GM12878 (cell line): ENCODE results near the gene C1QTNF7. TPM values are rescaled to one million over a fixed set of nuclear protein-coding genes. Genes with fewer than 3 reads are reported as not detected.

Source experiments
- ATAC-seq: fragments of 200-7000 bp; cut with Tn5 transposase; 3 replicates; pipeline ENCODE4 v1.9.1; 2020; ENCODE audit warnings: mild to moderate bottlenecking, moderate library complexity
- BruUV-seq: library from RNA; stranded (reverse); fragments of 400-500 nt; replicated peaks from 2 replicates; lab custom pipeline; 2021; lab: Mats Ljungman, UMichigan
- CTCF ChIA-PET: fragments of 300-600 bp; sonication (Branson Sonifier 250); formaldehyde crosslinking; extraction: SDS; loops from one replicate; lab custom pipeline; 2021; ENCODE audit warnings: inconsistent platforms; lab: Yijun Ruan, JAX
- POLR2A ChIA-PET: fragments of 350-600 bp; formaldehyde crosslinking; extraction: SDS; loops from one replicate; lab custom pipeline; 2021; ENCODE audit warnings: inconsistent platforms; lab: Charles Lee
- RAD21 ChIA-PET: fragments of 300-600 bp; sonication (Branson Sonifier 250); formaldehyde crosslinking; loops from one replicate; lab custom pipeline; 2023; ENCODE audit warnings: antibody characterized with exemption; ENCODE audit not compliant: unreplicated experiment; lab: Charles Lee
- SMC1A ChIA-PET: fragments of 300-600 bp; sonication (Branson Sonifier 250); formaldehyde crosslinking; loops from one replicate; lab custom pipeline; 2023; ENCODE audit not compliant: unreplicated experiment, uncharacterized antibody; lab: Charles Lee
- DNase-seq: peaks from one replicate; pipeline ENCODE4 v3.0.0-alpha.2; 2011; ENCODE audit warnings: low read depth, low spot score
- FAIRE-seq: peaks from 3 replicates; lab custom pipeline; 2011; peaks lifted over from hg19 to GRCh38; lab: Jason Lieb, UNC
- H2AFZ ChIP-seq: 2 replicates; pipeline ENCODE4 v1.6.0; 2011; ENCODE audit warnings: low read depth, low read length, control low read depth; ENCODE audit not compliant: control insufficient read depth
- H3K27ac ChIP-seq: 2 replicates; pipeline ENCODE4 v1.5.1; 2011; ENCODE audit warnings: control low read depth; ENCODE audit not compliant: control insufficient read depth, insufficient read depth
- H3K27me3 ChIP-seq, 2 experiments: replicated peaks in 1 of 2; 2 replicates each; pipeline versions ENCODE4 v1.6.0 to v1.6.1; 2011; ENCODE audit warnings: low read length in 1 of 2; ENCODE audit not compliant: control insufficient read depth in 2 of 2, insufficient read depth in 2 of 2
- H3K36me3 ChIP-seq, 2 experiments: 2 replicates each; pipeline ENCODE4 v1.5.1; 2011; ENCODE audit warnings: low read length in 1 of 2; ENCODE audit not compliant: control insufficient read depth in 2 of 2, insufficient read depth in 2 of 2
- H3K4me1 ChIP-seq: 2 replicates; pipeline ENCODE4 v1.6.1; 2011; ENCODE audit warnings: mild to moderate bottlenecking, low read length, moderate library complexity, mixed read lengths; ENCODE audit not compliant: control insufficient read depth, insufficient read depth
- H3K4me2 ChIP-seq: 2 replicates; pipeline ENCODE4 v1.6.0; 2011; ENCODE audit warnings: control low read depth; ENCODE audit not compliant: control insufficient read depth, insufficient read depth
- H3K4me3 ChIP-seq: fragments of 200-600 bp; sonication (generic); 2 replicates; pipeline ENCODE4 v1.5.1; 2016
- H3K79me2 ChIP-seq: 2 replicates; pipeline ENCODE4 v1.6.0; 2011; ENCODE audit warnings: low read length; ENCODE audit not compliant: control insufficient read depth, insufficient read depth
- H3K9ac ChIP-seq: 2 replicates; pipeline ENCODE4 v1.8.0; 2011; ENCODE audit warnings: low read length, control low read depth, mixed read lengths; ENCODE audit not compliant: control insufficient read depth, insufficient read depth
- H3K9me3 ChIP-seq: replicated peaks from 3 replicates; pipeline ENCODE4 v1.5.1; 2011; ENCODE audit warnings: mild to moderate bottlenecking, low read length; ENCODE audit not compliant: control insufficient read depth, insufficient read depth
- H4K20me1 ChIP-seq: 2 replicates; pipeline ENCODE4 v1.6.0; 2011; ENCODE audit not compliant: control insufficient read depth, insufficient read depth
- CREM ChIP-seq: IDR thresholded peaks from 2 replicates; pipeline ENCODE4 v1.6.1; 2014; ENCODE audit warnings: antibody characterized with exemption, low read depth
- EED ChIP-seq: sonication (generic); IDR thresholded peaks from 2 replicates; pipeline ENCODE4 v1.6.1; 2016; ENCODE audit warnings: antibody characterized with exemption, low read depth
- EGR1 ChIP-seq, 2 experiments: IDR thresholded peaks; 1 replicate in 1 of 2; 2 replicates in 1 of 2; pipeline ENCODE4 v1.6.1; 2011 to 2012; ENCODE audit warnings: low read depth in 2 of 2, low read length in 2 of 2, borderline replicate concordance in 1 of 2, mild to moderate bottlenecking in 1 of 2, moderate library complexity in 1 of 2
- FOS ChIP-seq: IDR thresholded peaks from 3 replicates; pipeline ENCODE4 v1.6.1; 2011; ENCODE audit warnings: borderline replicate concordance; ENCODE audit not compliant: insufficient read length; ENCODE audit errors: extremely low read depth
- KDM1A ChIP-seq: fragments of 200-600 bp; sonication (generic); IDR thresholded peaks from 2 replicates; pipeline ENCODE4 v1.6.1; 2016; ENCODE audit warnings: borderline replicate concordance
- NFXL1 ChIP-seq: fragments of 450-650 bp; IDR thresholded peaks from 2 replicates; pipeline ENCODE4 v1.6.1; 2017; ENCODE audit warnings: antibody characterized with exemption, mild to moderate bottlenecking, borderline replicate concordance
- PML ChIP-seq: IDR thresholded peaks from 2 replicates; pipeline ENCODE4 v1.6.1; 2012; ENCODE audit warnings: low read length, inconsistent platforms
- SRF ChIP-seq, 2 experiments: IDR thresholded peaks; 2 replicates each; pipeline ENCODE4 v1.6.1; 2011; ENCODE audit warnings: low read depth in 2 of 2, low read length in 2 of 2, mild to moderate bottlenecking in 1 of 2, moderate library complexity in 1 of 2
- SUPT20H ChIP-seq: IDR thresholded peaks from 2 replicates; pipeline ENCODE4 v1.6.1; 2011; ENCODE audit warnings: low read depth, mild to moderate bottlenecking, low read length, moderate library complexity, borderline replicate concordance; ENCODE audit not compliant: control insufficient read depth
- TAF1 ChIP-seq: IDR thresholded peaks from 2 replicates; pipeline ENCODE4 v1.6.1; 2011; ENCODE audit warnings: mild to moderate bottlenecking, low read depth, low read length, borderline replicate concordance
- TCF3 ChIP-seq: IDR thresholded peaks from 2 replicates; pipeline ENCODE4 v1.6.1; 2012; ENCODE audit warnings: low read depth, mild to moderate bottlenecking, low read length, borderline replicate concordance; ENCODE audit not compliant: insufficient read depth
- ZBED1 ChIP-seq: IDR thresholded peaks from 2 replicates; pipeline ENCODE4 v1.6.1; 2016; ENCODE audit warnings: borderline replicate concordance
- ZNF274 ChIP-seq: IDR thresholded peaks from one replicate; pipeline ENCODE4 v1.8.0; 2011; ENCODE audit not compliant: insufficient read length, insufficient read depth
- WGBS: methylation state at CpG from one replicate; pipeline ENCODE4 v1.1.6; 2016; ENCODE audit warnings: low lambda C conversion rate; ENCODE audit not compliant: insufficient replicate concordance, insufficient coverage; ENCODE audit errors: missing lambda C conversion rate; 5-methylcytosine and 5-hydroxymethylcytosine counted together
- in situ Hi-C: fragments of 300-500 bp; cut with MboI; formaldehyde crosslinking; loops from 9 replicates; pipeline ENCODE4 v1.14.3; 2018; ENCODE audit warnings: mixed read lengths
- intact Hi-C: fragments of 100-400 bp; cut with micrococcal nuclease; formaldehyde crosslinking; loops from one replicate; pipeline ENCODE4 v1.14.2; 2022; ENCODE audit not compliant: unreplicated experiment
- polyA plus RNA-seq, 11 experiments: library from polyadenylated mRNA; depleted of rRNA in 4 of 11; unstranded in 6 of 11; stranded (reverse) in 5 of 11; fragments of >200 nt; fragmentation: Nextera tagmentation in 4 of 11; fragmentation: Illumina TruSeq in 1 of 11; extraction: Ambion mirVana in 4 of 11; extraction: Trizol in 1 of 11; gene quantifications; 1 replicate in 1 of 11; 2 replicates in 10 of 11; pipeline versions ENCODE4 v1.2.1 to v1.2.3, GENCODE V29; 2011 to 2016; ENCODE audit warnings: inconsistent platforms in 2 of 11, missing spikeins in 2 of 11, low read depth in 1 of 11
- total RNA-seq, 4 experiments: library from RNA; depleted of rRNA in 3 of 4; stranded (reverse); fragments of >200 nt in 3 of 4; fragmentation: Illumina TruSeq in 1 of 4; extraction: Trizol in 1 of 4; gene quantifications; 2 replicates each; pipeline versions ENCODE4 v1.2.1 to v1.2.3, GENCODE V29; 2013 to 2021
- TF ChIP-seq, protein P1 (sequence below): IDR thresholded peaks from 2 replicates; pipeline ENCODE4 v1.6.1; 2012; ENCODE audit warnings: low read depth, low read length, improper control_type of control experiment

The C1QTNF7 gene
- total and polyA plus RNA-seq, 10 of the 15 experiments (the other 5 are each of a cell fraction or from before 2014, with no cell fraction given), result not detected

DNA sequence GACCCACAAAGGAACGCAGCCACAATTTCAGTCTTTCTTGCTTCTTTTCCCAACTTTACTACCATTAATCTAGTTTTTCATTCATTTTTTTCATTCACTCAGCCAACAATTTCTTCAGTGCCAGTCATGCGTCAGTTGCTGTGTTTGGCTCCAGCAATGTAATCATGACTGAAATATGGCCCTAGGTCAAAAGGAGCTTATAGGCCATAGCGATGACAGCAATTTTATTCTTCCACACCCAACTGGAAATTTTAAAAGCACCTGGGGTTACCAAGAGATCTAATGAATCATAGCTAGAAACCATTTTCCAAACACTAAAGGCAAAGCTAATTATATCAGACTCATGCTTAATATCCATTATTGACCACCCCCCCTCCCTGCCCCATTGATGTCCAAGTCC is 29.8 kb upstream of the C1QTNF7 start:
- ChIA-PET RAD21 (interaction anchor here (1.4 to 1.6 kb wide), 2 partner anchors 59 to 160 kb away, joined by 3 read pairs; no protein-coding TSS in a partner anchor), POLR2A (interaction anchor here (0.6 kb wide), 1 partner anchor 1064 kb away, joined by 3 read pairs; no protein-coding TSS in a partner anchor), SMC1A (interaction anchor here (0.9 to 2.4 kb wide), 5 partner anchors 59 to 254 kb away, joined by 3 to 10 read pairs (median 3); no protein-coding TSS in a partner anchor), CTCF (interaction anchor here (0.8 to 4.1 kb wide), 9 partner anchors 11 to 223 kb away, joined by 3 to 41 read pairs (median 4); no protein-coding TSS in a partner anchor)
- no peak overlapping the region for H3K9ac ChIP-seq
- no peak overlapping the region for H2AFZ ChIP-seq
- ATAC-seq (no peak), FAIRE-seq (no peak), DNase-seq (no peak)
- TF ChIP-seq KDM1A (no peak), TCF3 (no peak), EGR1 (IDR thresholded peaks at IDR 0.05; ENCODE audit: borderline replicate concordance in 1 of 2, low read depth in 2 of 2, low read length in 2 of 2) (no peak), ZBED1 (no peak), NFXL1 (no peak), SUPT20H (no peak), SRF (IDR thresholded peaks at IDR 0.05; ENCODE audit: low read depth in 2 of 2, low read length in 2 of 2) (no peak), PML (no peak), ZNF274 (no peak), FOS (no peak), EED (no peak), CREM (no peak), TAF1 (no peak)
- TF ChIP-seq, protein P1, sequence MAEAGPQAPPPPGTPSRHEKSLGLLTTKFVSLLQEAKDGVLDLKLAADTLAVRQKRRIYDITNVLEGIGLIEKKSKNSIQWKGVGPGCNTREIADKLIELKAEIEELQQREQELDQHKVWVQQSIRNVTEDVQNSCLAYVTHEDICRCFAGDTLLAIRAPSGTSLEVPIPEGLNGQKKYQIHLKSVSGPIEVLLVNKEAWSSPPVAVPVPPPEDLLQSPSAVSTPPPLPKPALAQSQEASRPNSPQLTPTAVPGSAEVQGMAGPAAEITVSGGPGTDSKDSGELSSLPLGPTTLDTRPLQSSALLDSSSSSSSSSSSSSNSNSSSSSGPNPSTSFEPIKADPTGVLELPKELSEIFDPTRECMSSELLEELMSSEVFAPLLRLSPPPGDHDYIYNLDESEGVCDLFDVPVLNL, result no peak
- in situ Hi-C loops (no loop called here), intact Hi-C loops (no loop called here)
- WGBS, result 42% methylated on average over 3 of the region's 3 CpGs
- no peaks in the 10 kb centered on the region for H3K36me3 ChIP-seq
- H3K4me1 ChIP-seq, result peaks cover 8% of the 10 kb centered on the region
- H3K9me3 ChIP-seq, result no peaks in the 10 kb centered on the region
- H3K4me2 ChIP-seq, result no peak overlapping the region
- no peaks in the 10 kb centered on the region for H3K79me2 ChIP-seq
- no peak overlapping the region for H3K4me3 ChIP-seq
- no peak overlapping the region for H3K27ac ChIP-seq
- H4K20me1 ChIP-seq, result no peaks in the 10 kb centered on the region
- no TSS peak for BruUV-seq
- H3K27me3 ChIP-seq, result no peaks in the 10 kb centered on the region
